GM23338 (cell line): ENCODE measurements around the gene SLC9A9. TPM values are rescaled to one million over a fixed set of nuclear protein-coding genes. Genes with fewer than 3 reads are reported as not detected.

Experiments used
- ATAC-seq: fragments of 200-7000 bp; cut with Tn5 transposase; 3 replicates; pipeline ENCODE4 v1.9.1; 2020
- DNase-seq: peaks from one replicate; pipeline ENCODE4 v3.0.0-alpha.2; 2015; ENCODE audit warnings: low spot score
- H2AFZ ChIP-seq: fragments of 200-600 bp; sonication (generic); 2 replicates; pipeline ENCODE4 v1.8.0; 2016; ENCODE audit warnings: antibody characterized with exemption, mild to moderate bottlenecking, moderate library complexity
- H3F3A ChIP-seq: fragments of 200-600 bp; sonication (generic); replicated peaks from 2 replicates; pipeline ENCODE4 v1.8.0; 2017; ENCODE audit warnings: antibody characterized with exemption, mixed run types, low read depth
- H3K27ac ChIP-seq: fragments of 200-600 bp; sonication (generic); 2 replicates; pipeline ENCODE4 v1.6.1; 2016; ENCODE audit warnings: low read depth
- H3K27me3 ChIP-seq: fragments of 200-600 bp; sonication (generic); 2 replicates; pipeline ENCODE4 v1.8.0; 2016; ENCODE audit warnings: mild to moderate bottlenecking, mixed run types, moderate library complexity; ENCODE audit not compliant: insufficient read depth
- H3K36me3 ChIP-seq: fragments of 200-600 bp; sonication (generic); 2 replicates; pipeline ENCODE4 v1.8.0; 2016; ENCODE audit warnings: mild to moderate bottlenecking; ENCODE audit not compliant: insufficient read depth
- H3K4me1 ChIP-seq: fragments of 200-600 bp; sonication (generic); 2 replicates; pipeline ENCODE4 v1.8.0; 2016; ENCODE audit warnings: mild to moderate bottlenecking, moderate library complexity; ENCODE audit not compliant: insufficient read depth
- H3K4me2 ChIP-seq: fragments of 200-600 bp; sonication (generic); 2 replicates; pipeline ENCODE4 v1.7.1; 2017; ENCODE audit warnings: mixed run types
- H3K4me3 ChIP-seq: fragments of 200-600 bp; sonication (generic); 2 replicates; pipeline ENCODE4 v1.6.1; 2016; ENCODE audit warnings: mixed run types
- H3K79me2 ChIP-seq: fragments of 200-600 bp; sonication (generic); replicated peaks from 2 replicates; pipeline ENCODE4 v1.8.0; 2017; ENCODE audit warnings: mild to moderate bottlenecking; ENCODE audit not compliant: insufficient read depth
- H3K9me2 ChIP-seq: fragments of 200-600 bp; sonication (generic); 2 replicates; pipeline ENCODE4 v1.8.0; 2017; ENCODE audit not compliant: insufficient read depth
- H4K20me1 ChIP-seq: fragments of 200-600 bp; sonication (generic); replicated peaks from 2 replicates; pipeline ENCODE4 v1.8.0; 2017; ENCODE audit warnings: mild to moderate bottlenecking; ENCODE audit not compliant: insufficient read depth
- H3K27ac Mint-ChIP-seq: 2 replicates; pipeline ENCODE4 v1.8.0; 2020; ENCODE audit warnings: inconsistent platforms, mild to moderate bottlenecking, moderate library complexity, mixed read lengths
- H3K27me3 Mint-ChIP-seq: 3 replicates; pipeline ENCODE4 v1.8.0; 2022; ENCODE audit warnings: low read depth, mild to moderate bottlenecking, moderate library complexity, mixed read lengths, inconsistent platforms; ENCODE audit not compliant: insufficient read depth, poor library complexity
- H3K36me3 Mint-ChIP-seq: 3 replicates; pipeline ENCODE4 v1.8.0; 2021; ENCODE audit warnings: low read depth, mild to moderate bottlenecking, inconsistent platforms, moderate library complexity, mixed read lengths
- H3K4me1 Mint-ChIP-seq: 3 replicates; pipeline ENCODE4 v1.8.0; 2020; ENCODE audit warnings: mild to moderate bottlenecking, inconsistent platforms, mixed read lengths
- H3K4me3 Mint-ChIP-seq: 3 replicates; pipeline ENCODE4 v1.8.0; 2021; ENCODE audit warnings: moderate library complexity, mild to moderate bottlenecking, inconsistent platforms, mixed read lengths
- H3K9me3 Mint-ChIP-seq: 3 replicates; pipeline ENCODE4 v1.8.0; 2020; ENCODE audit warnings: moderate library complexity, mild to moderate bottlenecking, inconsistent platforms, mixed read lengths
- CTCF ChIP-seq, 2 experiments: fragments of 200-600 bp in 1 of 2; sonication (generic) in 1 of 2; conservative IDR thresholded peaks; 2 replicates each; pipeline versions ENCODE4 v1.5.1 to v1.6.1; 2016 to 2017; ENCODE audit warnings: antibody characterized with exemption in 2 of 2, low read depth in 2 of 2, mild to moderate bottlenecking in 2 of 2, moderate library complexity in 1 of 2
- EZH2phosphoT487 ChIP-seq: fragments of 200-600 bp; sonication (generic); IDR thresholded peaks from one replicate; pipeline ENCODE4 v1.8.1; 2018; ENCODE audit warnings: antibody characterized with exemption; ENCODE audit not compliant: unreplicated experiment
- JUNB ChIP-seq: IDR thresholded peaks from one replicate; pipeline ENCODE4 v1.6.1; 2016; ENCODE audit warnings: antibody characterized with exemption; ENCODE audit not compliant: unreplicated experiment
- STAT1 ChIP-seq: IDR thresholded peaks from one replicate; pipeline ENCODE4 v1.6.1; 2016; ENCODE audit warnings: antibody characterized with exemption; ENCODE audit not compliant: unreplicated experiment
- ZNF331 ChIP-seq: fragments of 250-450 bp; sonication (Bioruptor Pico); IDR thresholded peaks from 2 replicates; pipeline ENCODE4 v1.5.0; 2020; ENCODE audit warnings: low read depth, mild to moderate bottlenecking, moderate library complexity
- ZNF462 ChIP-seq: fragments of 250-450 bp; sonication (Bioruptor Pico); IDR thresholded peaks from 2 replicates; pipeline ENCODE4 v1.5.0; 2020; ENCODE audit warnings: mild to moderate bottlenecking, moderate library complexity
- polyA plus RNA-seq: library from polyadenylated mRNA; unstranded; fragments of >200 nt; fragmentation: Nextera tagmentation; extraction: Ambion mirVana; gene quantifications from 2 replicates; pipeline ENCODE4 v1.2.1, GENCODE V29; 2016
- total RNA-seq: library from RNA; depleted of rRNA; stranded (reverse); fragments of >200 nt; shearing (Covaris generic); gene quantifications from 2 replicates; pipeline ENCODE4 v1.2.3, GENCODE V29; 2014

Gene SLC9A9
- total and polyA plus RNA-seq, 2 experiments from 2014 or later, result 1.3 to 1.6 TPM

GRCh38 chr3:143650120-143650519 is 198.1 kb downstream of the SLC9A9 start:
- no peaks in the 10 kb centered on the region for H4K20me1 ChIP-seq
- H3K4me1 ChIP-seq, result peaks cover 4% of the 10 kb centered on the region
- Mint-ChIP-seq H3K9me3 (no peaks in the 10 kb centered on the region), H3K36me3 (no peaks in the 10 kb centered on the region), H3K27me3 (peaks cover under 1% of the 10 kb centered on the region), H3K27ac (no peak overlapping the region), H3K4me1 (peaks cover 19% of the 10 kb centered on the region), H3K4me3 (no peak overlapping the region)
- no peak for ATAC-seq
- H2AFZ ChIP-seq, result no peak overlapping the region
- H3K4me2 ChIP-seq, result no peak overlapping the region
- TF ChIP-seq JUNB (no peak), ZNF331 (CRISPR knock-in tag) (no peak), STAT1 (no peak), ZNF462 (CRISPR knock-in tag) (no peak), CTCF (conservative IDR thresholded peaks at IDR 0.05; ENCODE audit: low read depth in 2 of 2) (no peak), EZH2phosphoT487 (no peak)
- H3K4me3 ChIP-seq, result no peak overlapping the region
- no peaks in the 10 kb centered on the region for H3F3A ChIP-seq
- H3K27me3 ChIP-seq, result no peaks in the 10 kb centered on the region
- no peaks in the 10 kb centered on the region for H3K36me3 ChIP-seq
- H3K79me2 ChIP-seq, result no peaks in the 10 kb centered on the region
- H3K9me2 ChIP-seq, result peaks cover 8% of the 10 kb centered on the region; the same call in 1 of the 2 replicates
- DNase-seq, result no peak
- H3K27ac ChIP-seq, result no peak overlapping the region
